Neural progenitor cell (in vitro differentiated cells): ENCODE results near the gene OR6V1. TPM values are rescaled to one million over a fixed set of nuclear protein-coding genes. Genes with fewer than 3 reads are reported as not detected.
"Not testable (repeated sequence)": the region's sequence is repeated elsewhere in the genome, so short reads cannot be mapped to it uniquely, and the experiment has no call there.

Experiments used
- DNase-seq: peaks from one replicate; pipeline ENCODE4 v3.0.0-alpha.2; 2016; ENCODE audit warnings: low spot score
- H2AFZ ChIP-seq: fragments of 200-600 bp; sonication (generic); replicated peaks from 2 replicates; pipeline ENCODE4 v1.6.1; 2016; ENCODE audit warnings: antibody characterized with exemption
- H3F3A ChIP-seq: fragments of 200-600 bp; sonication (generic); 2 replicates; pipeline ENCODE4 v1.6.1; 2016; ENCODE audit warnings: antibody characterized with exemption, low read depth
- H3K27ac ChIP-seq: fragments of 200-600 bp; sonication (generic); 2 replicates; pipeline ENCODE4 v1.5.1; 2016; ENCODE audit warnings: mild to moderate bottlenecking
- H3K27me3 ChIP-seq: fragments of 200-600 bp; sonication (generic); 2 replicates; pipeline ENCODE4 v1.6.1; 2016; ENCODE audit warnings: mild to moderate bottlenecking, moderate library complexity
- H3K36me3 ChIP-seq: fragments of 200-600 bp; sonication (generic); 2 replicates; pipeline ENCODE4 v1.5.1; 2016
- H3K4me1 ChIP-seq: fragments of 200-600 bp; sonication (generic); 2 replicates; pipeline ENCODE4 v1.6.1; 2016; ENCODE audit warnings: mixed run types
- H3K4me2 ChIP-seq: fragments of 200-600 bp; sonication (generic); 2 replicates; pipeline ENCODE4 v1.6.1; 2016
- H3K4me3 ChIP-seq: fragments of 200-600 bp; sonication (generic); 2 replicates; pipeline ENCODE4 v1.5.1; 2016
- H3K79me2 ChIP-seq: fragments of 200-600 bp; sonication (generic); 2 replicates; pipeline ENCODE4 v1.6.1; 2016; ENCODE audit warnings: low read depth
- H3K9ac ChIP-seq: fragments of 200-600 bp; sonication (generic); 2 replicates; pipeline ENCODE4 v1.6.1; 2016
- H3K9me3 ChIP-seq: fragments of 200-600 bp; sonication (generic); 2 replicates; pipeline ENCODE4 v1.5.1; 2016; ENCODE audit warnings: low read depth
- H4K20me1 ChIP-seq: fragments of 200-600 bp; sonication (generic); 2 replicates; pipeline ENCODE4 v1.6.1; 2016; ENCODE audit warnings: low read depth
- H3K27ac Mint-ChIP-seq: 3 replicates; pipeline ENCODE4 v1.8.0; 2021; ENCODE audit warnings: mixed read lengths
- H3K27me3 Mint-ChIP-seq: 2 replicates; pipeline ENCODE4 v1.8.0; 2022; ENCODE audit warnings: low read depth, mild to moderate bottlenecking, inconsistent platforms, moderate library complexity, mixed read lengths; ENCODE audit not compliant: insufficient read depth
- H3K36me3 Mint-ChIP-seq: 3 replicates; pipeline ENCODE4 v1.8.0; 2021; ENCODE audit warnings: mixed read lengths
- H3K4me1 Mint-ChIP-seq: 3 replicates; pipeline ENCODE4 v1.8.0; 2021; ENCODE audit warnings: mixed read lengths
- H3K4me3 Mint-ChIP-seq: 3 replicates; pipeline ENCODE4 v1.8.0; 2021; ENCODE audit warnings: mild to moderate bottlenecking, moderate library complexity, mixed read lengths
- H3K9me3 Mint-ChIP-seq: 3 replicates; pipeline ENCODE4 v1.8.0; 2020; ENCODE audit warnings: mixed read lengths
- CTCF ChIP-seq: fragments of 200-600 bp; sonication (generic); IDR thresholded peaks from 2 replicates; pipeline ENCODE4 v1.5.1; 2017; ENCODE audit warnings: antibody characterized with exemption, mild to moderate bottlenecking
- EZH2 ChIP-seq: fragments of 200-600 bp; sonication (generic); IDR thresholded peaks from 2 replicates; pipeline ENCODE4 v1.6.1; 2017; ENCODE audit warnings: antibody characterized with exemption, mild to moderate bottlenecking, moderate library complexity
- EZH2phosphoT487 ChIP-seq: fragments of 200-600 bp; sonication (generic); IDR thresholded peaks from 2 replicates; pipeline ENCODE4 v1.6.1; 2017; ENCODE audit warnings: antibody characterized with exemption
- total RNA-seq: library from RNA; depleted of rRNA; stranded (reverse); fragments of >200 nt; gene quantifications from 2 replicates; pipeline ENCODE4 v1.2.3, GENCODE V29; 2015; ENCODE audit warnings: low replicate concordance

OR6V1 gene
- total RNA-seq, 1 donor from 2014 or later = not detected

- no peak overlapping the region for H3K4me2 ChIP-seq
- H3K36me3 Mint-ChIP-seq = no peaks in the 10 kb centered on the region
- H3K27ac Mint-ChIP-seq = no peak overlapping the region
- no peak overlapping the region for H3K27ac ChIP-seq
- no peaks in the 10 kb centered on the region for H3K4me1 ChIP-seq
- no peak overlapping the region for H2AFZ ChIP-seq
- no peak overlapping the region for H3K4me3 Mint-ChIP-seq
- no peaks in the 10 kb centered on the region for H3K9me3 ChIP-seq
- no peak overlapping the region for H3K4me3 ChIP-seq
- H3F3A ChIP-seq = no peaks in the 10 kb centered on the region
- no peak overlapping the region for H3K9ac ChIP-seq
- no peaks in the 10 kb centered on the region for H3K79me2 ChIP-seq
- no peaks in the 10 kb centered on the region for H3K36me3 ChIP-seq
- H3K4me1 Mint-ChIP-seq = no peaks in the 10 kb centered on the region
- no peaks in the 10 kb centered on the region for H4K20me1 ChIP-seq
- DNase-seq = no peak
- peaks cover 2% of the 10 kb centered on the region for H3K27me3 Mint-ChIP-seq
- no peak for TF ChIP-seq CTCF
- no peaks in the 10 kb centered on the region for H3K27me3 ChIP-seq
- H3K9me3 Mint-ChIP-seq = peaks cover 15% of the 10 kb centered on the region
These were observed 33.0 kb downstream of the OR6V1 start for GRCh38 chr7:143085109-143085508.

- H3K9me3 Mint-ChIP-seq = peaks cover 16% of the 10 kb centered on the region
These were observed 33.5 kb downstream of the OR6V1 start for GRCh38 chr7:143085610-143086009.

GRCh38 chr7:143088549-143089231, 36.5 kb downstream of the OR6V1 start:
- H3K79me2 ChIP-seq, H3K36me3 Mint-ChIP-seq, H4K20me1 ChIP-seq, H3K4me2 ChIP-seq, H3K9me3 ChIP-seq, H3K27ac ChIP-seq, H3K36me3 ChIP-seq, H3K4me3 Mint-ChIP-seq, H3K4me3 ChIP-seq, H3K27me3 ChIP-seq, H3K4me1 Mint-ChIP-seq, H3K9ac ChIP-seq, H3K27ac Mint-ChIP-seq, H3K27me3 Mint-ChIP-seq, H3K4me1 ChIP-seq, DNase-seq, H2AFZ ChIP-seq, H3F3A ChIP-seq: not testable (repeated sequence)
- peaks cover 16% of the 10 kb centered on the region for H3K9me3 Mint-ChIP-seq

More at GRCh38 chr7:143085610-143086009, 33.5 kb downstream of the OR6V1 start:
- DNase-seq, H3K36me3 ChIP-seq, H3F3A ChIP-seq, H3K27ac ChIP-seq, H3K27me3 ChIP-seq, H3K4me3 Mint-ChIP-seq, H3K4me1 ChIP-seq, H3K79me2 ChIP-seq, H4K20me1 ChIP-seq, H3K27me3 Mint-ChIP-seq, H3K9me3 ChIP-seq, H3K9ac ChIP-seq, H3K36me3 Mint-ChIP-seq, H3K4me2 ChIP-seq, H3K4me1 Mint-ChIP-seq, H2AFZ ChIP-seq, H3K27ac Mint-ChIP-seq, H3K4me3 ChIP-seq: not testable (repeated sequence)

GRCh38 chr7:143096146-143096545, 44.0 kb downstream of the OR6V1 start:
- Mint-ChIP-seq H3K27me3 (peaks cover 2% of the 10 kb centered on the region), H3K4me3 (no peak overlapping the region), H3K27ac (no peak overlapping the region), H3K9me3 (peaks cover 11% of the 10 kb centered on the region), H3K36me3 (peaks cover 2% of the 10 kb centered on the region), H3K4me1 (no peaks in the 10 kb centered on the region)
- Histone ChIP-seq H4K20me1 (no peaks in the 10 kb centered on the region), H3K27ac (no peak overlapping the region), H3K4me2 (no peak overlapping the region), H2AFZ (no peak overlapping the region), H3K79me2 (no peaks in the 10 kb centered on the region), H3K4me1 (no peaks in the 10 kb centered on the region), H3K9me3 (peaks cover 5% of the 10 kb centered on the region), H3K9ac (no peak overlapping the region), H3F3A (no peaks in the 10 kb centered on the region), H3K4me3 (no peak overlapping the region), H3K36me3 (peaks cover 8% of the 10 kb centered on the region), H3K27me3 (no peaks in the 10 kb centered on the region)
- no peak for DNase-seq
- TF ChIP-seq EZH2 (no peak), EZH2phosphoT487 (no peak), CTCF (no peak)

GRCh38 chr7:143099579-143099978, 47.4 kb downstream of the OR6V1 start:
- not testable (repeated sequence) for H3K4me3 Mint-ChIP-seq, H3K36me3 ChIP-seq, H3K4me2 ChIP-seq, H3K27me3 Mint-ChIP-seq, H3K36me3 Mint-ChIP-seq, H3K4me1 Mint-ChIP-seq, H3K27ac ChIP-seq, H3K27ac Mint-ChIP-seq, H3K4me3 ChIP-seq, H3K9ac ChIP-seq, H3K9me3 ChIP-seq, H3K27me3 ChIP-seq, H3K4me1 ChIP-seq, H4K20me1 ChIP-seq, H3F3A ChIP-seq, DNase-seq, H3K79me2 ChIP-seq, H2AFZ ChIP-seq
- peaks cover 11% of the 10 kb centered on the region for H3K9me3 Mint-ChIP-seq
